ENCODE results near the gene SWT1.
"Not testable (repeated sequence)": the region's sequence is repeated elsewhere in the genome, so short reads cannot be mapped to it uniquely, and the experiment has no call there.

SWT1 gene

DNA sequence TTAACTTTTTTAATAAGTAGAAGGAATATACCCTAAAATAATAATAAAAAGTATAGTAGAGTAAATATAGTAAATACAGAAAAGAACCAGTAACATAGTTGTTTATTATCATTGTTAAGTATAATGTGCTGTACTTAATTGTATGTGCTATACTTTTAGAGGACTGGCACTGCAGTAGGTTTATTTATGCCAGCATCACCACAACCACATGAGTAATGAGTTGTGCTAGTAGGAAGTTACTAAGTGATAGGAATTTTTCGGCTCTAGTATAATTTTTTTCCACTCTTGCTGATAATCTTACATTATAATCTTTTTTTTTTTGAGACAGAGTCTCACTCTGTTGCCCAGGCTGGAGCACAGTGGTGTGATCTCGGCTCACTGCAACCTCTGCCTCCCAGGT lies 88.5 kb downstream of the SWT1 start:
- DNase-seq (ENCODE audit: extremely low read depth in 1 of 2, low read depth in 1 of 2) = no peak

DNA sequence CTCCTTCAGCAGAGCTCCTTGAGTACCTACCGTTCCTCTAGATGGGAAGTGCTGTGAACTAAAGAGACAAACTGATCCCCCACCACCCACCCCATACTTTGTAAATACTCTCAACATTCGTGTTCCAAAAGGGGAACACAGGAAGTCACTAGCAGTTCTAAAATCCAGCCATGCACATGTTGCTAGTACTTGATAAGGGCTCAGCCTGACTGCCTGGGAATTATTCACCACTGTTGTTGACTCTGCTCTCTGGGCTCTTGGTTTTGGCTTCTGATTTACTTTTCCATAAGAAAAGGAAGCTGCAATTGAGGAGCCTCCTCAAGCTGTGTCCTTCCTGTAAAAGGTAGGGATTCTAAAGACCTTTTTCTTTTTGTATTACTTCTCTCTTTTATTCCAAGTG lies 92.6 kb downstream of the SWT1 start:
- no peak for DNase-seq (ENCODE audit: extremely low read depth in 1 of 2, low read depth in 1 of 2)

DNA sequence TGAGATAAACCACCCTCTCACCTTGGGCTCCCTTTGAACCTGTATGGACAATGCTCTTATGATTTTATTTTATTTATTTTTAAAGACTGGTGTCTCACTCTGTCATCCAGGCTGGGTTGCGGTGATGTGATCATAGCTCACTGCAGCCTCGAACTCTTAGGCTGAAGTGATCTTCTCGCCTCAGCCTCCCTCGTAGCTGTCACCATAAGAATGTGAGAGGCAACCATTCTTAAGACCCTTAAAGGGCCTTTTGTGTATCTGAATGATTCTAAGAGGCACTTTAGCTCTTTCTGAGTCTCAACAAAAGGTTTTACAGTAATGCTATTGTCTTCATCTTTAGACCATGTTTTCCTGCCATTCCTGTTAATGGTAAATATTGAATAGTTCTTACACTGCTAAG lies 93.1 kb downstream of the SWT1 start:
- DNase-seq (ENCODE audit: extremely low read depth in 1 of 2, low read depth in 1 of 2) = no peak

DNA sequence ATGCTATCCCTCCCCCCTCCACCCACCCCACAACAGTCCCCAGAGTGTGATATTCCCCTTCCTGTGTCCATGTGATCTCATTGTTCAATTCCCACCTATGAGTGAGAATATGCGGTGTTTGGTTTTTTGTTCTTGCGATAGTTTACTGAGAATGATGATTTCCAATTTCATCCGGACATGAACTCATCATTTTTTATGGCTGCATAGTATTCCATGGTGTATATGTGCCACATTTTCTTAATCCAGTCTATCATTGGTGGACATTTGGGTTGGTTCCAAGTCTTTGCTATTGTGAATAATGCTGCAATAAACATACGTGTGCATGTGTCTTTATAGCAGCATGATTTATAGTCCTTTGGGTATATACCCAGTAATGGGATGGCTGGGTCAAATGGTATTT lies 95.0 kb downstream of the SWT1 start:
- not testable (repeated sequence) for DNase-seq (ENCODE audit: extremely low read depth in 1 of 2, low read depth in 1 of 2)

DNA sequence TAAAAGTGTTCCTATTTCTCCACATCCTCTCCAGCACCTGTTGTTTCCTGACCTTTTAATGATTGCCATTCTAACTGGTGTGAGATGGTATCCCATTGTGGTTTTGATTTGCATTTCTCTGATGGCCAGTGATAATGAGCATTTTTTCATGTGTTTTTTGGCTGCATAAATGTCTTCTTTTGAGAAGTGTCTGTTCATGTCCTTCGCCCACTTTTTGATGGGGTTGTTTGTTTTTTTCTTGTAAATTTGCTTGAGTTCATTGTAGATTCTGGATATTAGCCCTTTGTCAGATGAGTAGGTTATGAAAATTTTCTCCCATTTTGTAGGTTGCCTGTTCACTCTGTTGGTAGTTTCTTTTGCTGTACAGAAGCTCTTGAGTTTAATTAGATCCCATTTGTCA lies 95.4 kb downstream of the SWT1 start:
- not testable (repeated sequence) for DNase-seq (ENCODE audit: extremely low read depth in 1 of 2, low read depth in 1 of 2)

DNA sequence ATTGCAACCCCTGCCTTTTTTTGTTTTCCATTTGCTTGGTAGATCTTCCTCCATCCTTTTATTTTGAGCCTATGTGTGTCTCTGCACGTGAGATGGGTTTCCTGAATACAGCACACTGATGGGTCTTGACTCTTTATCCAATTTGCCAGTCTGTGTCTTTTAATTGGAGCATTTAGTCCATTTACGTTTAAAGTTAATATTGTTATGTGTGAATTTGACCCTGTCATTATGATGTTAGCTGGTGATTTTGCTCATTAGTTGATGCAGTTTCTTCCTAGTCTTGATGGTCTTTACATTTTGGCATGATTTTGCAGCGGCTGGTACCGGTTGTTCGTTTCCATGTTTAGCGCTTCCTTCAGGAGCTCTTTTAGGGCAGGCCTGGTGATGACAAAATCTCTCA lies 98.6 kb downstream of the SWT1 start:
- DNase-seq (ENCODE audit: extremely low read depth in 1 of 2, low read depth in 1 of 2) = not testable (repeated sequence)

DNA sequence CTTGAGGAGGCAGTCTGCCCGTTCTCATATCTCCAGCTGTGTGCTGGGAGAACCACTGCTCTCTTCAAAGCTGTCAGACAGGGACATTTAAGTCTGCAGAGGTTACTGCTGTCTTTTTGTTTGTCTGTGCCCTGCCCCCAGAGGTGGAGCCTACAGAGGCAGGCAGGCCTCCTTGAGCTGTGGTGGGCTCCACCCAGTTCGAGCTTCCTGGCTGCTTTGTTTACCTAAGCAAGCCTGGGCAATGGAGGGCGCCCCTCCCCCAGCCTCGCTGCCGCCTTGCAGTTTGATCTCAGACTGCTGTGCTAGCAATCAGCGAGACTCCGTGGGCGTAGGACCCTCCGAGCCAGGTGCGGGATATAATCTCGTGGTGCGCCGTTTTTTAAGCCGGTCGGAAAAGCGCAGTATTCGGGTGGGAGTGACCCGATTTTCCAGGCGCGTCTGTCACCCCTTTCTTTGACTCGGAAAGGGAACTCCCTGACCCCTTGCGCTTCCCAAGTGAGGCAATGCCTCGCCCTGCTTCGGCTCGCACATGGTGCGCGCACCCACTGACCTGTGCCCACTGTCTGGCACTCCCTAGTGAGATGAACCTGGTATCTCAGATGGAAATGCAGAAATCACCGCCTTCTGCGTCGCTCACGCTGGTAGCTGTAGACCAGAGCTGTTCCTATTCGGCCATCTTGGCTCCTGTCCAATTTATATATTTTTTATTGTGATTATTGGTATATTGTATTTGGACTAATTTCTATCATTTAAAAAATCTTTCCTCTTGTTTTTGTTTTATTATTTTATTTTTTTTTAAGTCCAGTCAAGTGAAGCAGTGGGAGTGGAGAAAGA lies 100.4 kb downstream of the SWT1 start:
- DNase-seq (ENCODE audit: extremely low read depth in 1 of 2, low read depth in 1 of 2) = not testable (repeated sequence)

DNA sequence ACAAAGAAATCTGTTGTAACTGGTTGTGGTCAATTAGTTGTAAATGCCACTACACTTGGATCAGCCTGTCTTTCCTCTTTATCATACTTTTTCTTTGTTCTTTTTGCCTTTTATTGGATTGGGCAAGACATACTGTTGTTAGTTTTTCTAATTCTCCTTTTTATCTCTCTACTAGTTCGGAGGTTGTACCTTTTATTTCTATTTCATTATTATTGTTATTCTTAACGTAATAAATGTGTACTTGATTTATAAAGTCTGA lies 100.9 kb downstream of the SWT1 start:
- DNase-seq (ENCODE audit: extremely low read depth in 1 of 2, low read depth in 1 of 2) = no peak

DNA sequence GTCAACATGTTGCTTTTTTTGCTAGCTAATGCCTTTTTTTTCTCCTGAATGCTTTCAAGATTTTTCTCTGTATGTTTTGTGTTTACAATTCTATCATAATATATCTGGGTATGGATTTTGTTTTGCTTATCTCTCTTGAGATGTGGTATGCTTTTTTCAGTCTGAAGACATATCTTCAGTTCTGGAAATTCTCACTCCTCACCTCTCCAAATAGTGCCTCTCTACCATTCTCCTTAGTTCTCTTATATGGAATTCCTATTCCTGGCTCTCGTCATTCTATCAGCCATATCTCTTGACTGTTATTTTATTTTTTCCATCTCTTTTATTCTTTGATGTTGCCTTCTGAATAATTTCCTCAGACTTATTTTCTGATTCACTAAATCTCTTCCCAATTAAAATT lies 101.7 kb downstream of the SWT1 start:
- DNase-seq (ENCODE audit: extremely low read depth in 1 of 2, low read depth in 1 of 2) = no peak

DNA sequence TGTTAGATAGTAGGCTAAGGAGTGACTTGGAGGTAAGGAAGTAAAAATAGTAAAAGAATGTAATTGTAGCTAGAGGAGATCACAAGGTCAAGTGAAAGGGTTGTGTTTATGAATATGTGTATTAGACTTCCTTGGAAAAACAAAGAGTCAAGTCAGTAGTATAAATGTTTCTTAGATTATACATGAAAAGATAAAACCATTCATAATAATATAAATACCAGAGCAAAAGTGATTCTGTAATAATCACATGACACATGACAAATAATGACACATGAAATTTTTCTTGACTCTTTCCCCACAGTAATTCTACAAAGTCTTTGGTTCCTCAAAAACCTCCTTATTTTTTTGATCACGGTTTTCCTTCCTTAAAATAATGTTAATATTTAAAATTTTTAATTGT lies 103.6 kb downstream of the SWT1 start:
- DNase-seq (ENCODE audit: extremely low read depth in 1 of 2, low read depth in 1 of 2) = no peak

DNA sequence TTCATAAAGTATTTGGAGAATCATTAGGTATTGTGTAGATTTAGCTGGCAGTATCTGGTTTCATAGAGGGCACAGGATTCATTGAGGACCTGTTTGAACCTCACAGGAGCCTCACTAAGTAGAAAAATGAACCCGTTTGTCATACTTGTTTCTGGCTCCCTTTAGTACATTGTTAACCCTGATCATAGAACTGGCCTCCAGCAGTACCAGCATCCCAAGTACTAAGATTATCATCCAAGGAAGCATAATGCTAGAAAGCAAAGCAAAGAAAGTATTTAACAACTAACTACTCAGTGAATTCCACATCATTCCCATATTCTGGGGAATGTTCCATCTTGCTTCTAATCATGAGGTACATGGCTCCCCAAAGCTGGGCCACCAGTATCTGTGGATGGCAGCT lies 105.2 kb downstream of the SWT1 start:
- DNase-seq (ENCODE audit: extremely low read depth in 1 of 2, low read depth in 1 of 2) = no peak

DNA sequence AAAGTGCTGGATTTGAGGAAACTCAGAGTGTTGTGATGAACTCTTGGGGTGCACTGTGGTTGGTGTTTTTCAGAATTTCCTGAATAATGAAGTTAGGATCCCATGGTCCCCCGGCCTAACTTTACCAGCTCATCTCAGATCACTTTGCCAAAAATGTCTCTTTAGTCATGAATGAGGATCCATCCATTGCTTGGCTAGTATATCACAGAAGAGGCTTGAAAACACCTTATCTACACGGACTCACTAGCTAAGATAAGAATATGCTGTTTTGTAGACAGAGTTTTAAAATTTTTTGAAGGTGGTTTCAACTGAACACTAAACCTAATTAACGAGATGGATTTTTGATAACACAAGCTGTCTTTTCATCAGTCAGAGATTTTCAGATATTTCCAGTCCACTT lies 106.3 kb downstream of the SWT1 start:
- no peak for DNase-seq (ENCODE audit: extremely low read depth in 1 of 2, low read depth in 1 of 2)

DNA sequence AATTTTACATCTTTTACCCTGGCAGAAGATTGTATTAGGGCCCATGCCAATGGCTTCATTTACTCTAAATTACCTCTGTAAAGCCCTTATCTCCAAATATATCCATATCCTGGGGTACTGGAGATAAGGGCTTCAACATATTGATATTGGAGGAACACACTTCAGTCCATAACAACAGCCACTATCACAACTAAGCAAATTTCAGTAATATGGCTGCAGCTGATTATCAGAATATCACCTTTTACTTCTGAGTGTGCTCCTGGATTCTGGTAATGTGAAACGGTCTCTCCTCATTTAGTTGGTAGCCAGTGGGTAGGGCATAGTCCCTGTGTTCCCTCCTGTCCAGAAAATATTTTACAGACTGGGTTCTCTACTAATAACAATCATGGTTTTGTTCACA lies 106.8 kb downstream of the SWT1 start:
- DNase-seq (ENCODE audit: extremely low read depth in 1 of 2, low read depth in 1 of 2) = no peak

DNA sequence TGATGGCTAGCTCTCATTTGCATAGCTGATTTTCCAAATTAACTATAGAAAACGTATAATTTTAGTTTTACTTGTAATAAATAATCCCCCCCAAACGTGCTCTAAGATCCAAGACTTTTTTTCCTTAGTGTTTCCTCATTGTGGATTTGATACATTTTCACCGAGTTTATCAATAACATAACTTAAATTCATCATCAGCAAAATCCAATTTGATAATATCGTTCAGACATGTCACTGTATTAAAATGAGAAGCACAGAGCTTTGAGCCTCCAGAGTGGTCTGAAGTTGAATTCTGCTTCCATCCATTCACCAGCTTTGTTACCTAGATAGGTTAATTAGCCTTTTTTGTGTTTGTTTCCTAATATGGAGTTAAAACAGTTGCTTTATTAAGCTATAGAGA lies 108.3 kb downstream of the SWT1 start:
- DNase-seq (ENCODE audit: extremely low read depth in 1 of 2, low read depth in 1 of 2) = no peak

DNA sequence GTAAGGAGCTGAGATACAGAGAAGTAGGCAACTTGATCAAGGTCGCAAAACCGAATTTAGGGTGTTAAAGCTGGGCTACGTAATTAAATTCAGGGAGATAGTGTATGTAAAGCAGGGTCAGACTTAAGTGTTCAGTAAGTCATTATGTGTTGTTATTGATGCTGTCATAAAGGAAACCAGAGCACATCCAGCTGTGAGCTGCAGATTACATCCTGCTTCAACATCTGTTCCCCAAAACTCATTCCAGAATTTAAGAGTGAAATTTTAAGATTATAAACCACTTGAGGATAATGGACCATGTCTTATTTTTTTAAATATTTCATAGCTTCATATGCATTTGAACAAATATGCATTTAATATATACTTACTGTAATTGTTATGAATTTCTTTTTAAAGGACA lies 110.3 kb downstream of the SWT1 start:
- no peak for DNase-seq (ENCODE audit: extremely low read depth in 1 of 2, low read depth in 1 of 2)

DNA sequence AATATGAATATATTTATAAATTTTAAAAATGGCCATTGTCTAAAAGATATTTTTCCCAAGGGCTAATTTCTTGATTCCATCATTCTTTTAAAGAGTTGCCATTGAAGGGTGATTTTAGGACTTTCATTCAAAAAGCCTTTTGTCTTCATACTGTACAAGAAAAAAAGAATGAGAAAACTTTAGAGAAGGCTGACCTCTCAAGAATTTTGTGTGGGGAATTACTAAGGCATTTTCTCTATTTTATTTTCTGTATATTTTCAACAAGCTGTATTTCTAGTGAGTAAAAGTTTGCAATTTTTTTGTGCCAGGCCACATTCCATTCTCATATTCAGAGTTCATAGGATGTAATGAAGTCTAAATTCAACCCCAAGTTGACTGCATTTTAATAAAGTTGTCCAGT lies 110.7 kb downstream of the SWT1 start:
- DNase-seq (ENCODE audit: extremely low read depth in 1 of 2, low read depth in 1 of 2) = no peak

DNA sequence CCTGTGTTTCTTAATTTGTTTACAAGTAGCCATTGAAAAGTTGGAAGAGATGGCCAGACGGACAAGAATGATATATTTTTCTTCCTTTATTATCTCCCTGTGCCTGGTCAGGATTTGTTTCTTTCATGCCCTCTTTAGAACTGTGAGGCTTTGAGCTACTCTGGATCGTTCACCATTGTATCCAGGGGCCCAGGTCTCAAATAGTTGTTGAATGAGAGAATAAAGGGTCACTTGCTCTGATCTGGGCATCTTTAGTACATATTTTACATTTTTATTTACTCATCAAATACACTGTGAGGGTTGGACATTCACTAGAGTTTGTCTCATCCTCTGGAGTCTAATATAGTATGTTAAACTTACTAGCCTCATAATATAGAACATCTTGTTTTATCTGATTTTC lies 111.4 kb downstream of the SWT1 start:
- DNase-seq (ENCODE audit: extremely low read depth in 1 of 2, low read depth in 1 of 2) = no peak

DNA sequence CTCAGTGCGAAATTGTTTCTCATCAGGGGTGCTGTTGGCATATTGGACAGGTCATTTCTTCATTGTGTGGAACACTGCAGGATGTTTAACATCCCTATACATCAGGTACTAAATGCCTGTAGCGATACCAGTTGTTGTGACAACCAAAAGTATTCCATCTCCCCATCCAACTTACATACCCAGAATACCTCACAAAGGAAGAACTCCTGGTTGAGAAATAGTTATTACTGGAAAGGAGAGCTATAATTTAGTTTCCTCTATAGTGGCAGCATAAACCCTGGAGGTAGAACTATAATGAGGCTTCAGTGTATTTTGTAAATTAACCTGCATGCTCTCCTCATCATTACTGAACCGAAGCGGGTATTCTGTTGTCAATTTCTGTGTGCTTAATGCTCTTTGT lies 115.0 kb downstream of the SWT1 start:
- DNase-seq (ENCODE audit: extremely low read depth in 1 of 2, low read depth in 1 of 2) = no peak

DNA sequence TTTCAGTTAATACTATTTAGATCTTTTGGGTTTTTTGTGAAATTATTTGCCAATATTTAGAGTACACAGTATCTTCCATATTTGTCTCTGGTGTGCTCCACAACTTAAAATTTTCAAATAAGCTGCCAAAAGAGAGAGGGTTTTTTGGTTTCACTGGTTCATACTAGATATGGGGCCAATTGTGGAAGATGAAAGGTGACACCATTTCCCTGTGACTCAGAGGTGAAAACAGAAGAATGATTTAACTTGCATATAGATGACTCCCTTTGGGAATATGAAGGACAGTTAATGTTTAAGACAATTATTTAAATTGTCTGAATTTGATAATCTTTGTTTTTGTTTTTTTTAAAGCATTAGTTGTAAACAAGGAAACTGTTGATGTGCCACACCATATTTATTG lies 122.6 kb downstream of the SWT1 start:
- no peak for DNase-seq (ENCODE audit: extremely low read depth in 1 of 2, low read depth in 1 of 2)

DNA sequence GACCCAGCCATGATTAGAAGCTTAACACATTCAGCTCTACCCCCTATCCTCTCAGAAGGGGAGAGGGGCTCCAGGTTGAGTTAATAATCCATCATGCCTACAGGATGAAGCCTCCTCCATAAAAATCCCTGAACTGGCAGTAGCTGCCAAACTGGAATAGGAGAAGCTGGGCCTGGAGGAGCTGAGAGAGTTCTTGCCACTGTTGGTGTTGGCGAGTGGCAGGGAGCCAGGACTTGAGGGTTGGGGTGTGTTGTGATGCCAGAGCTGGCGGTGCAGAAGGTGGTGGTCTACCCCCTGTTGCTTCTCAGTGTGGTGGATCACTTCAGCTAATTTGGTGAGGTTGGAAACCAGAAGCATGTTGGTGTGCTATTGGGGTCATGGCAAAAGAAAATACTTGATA lies 123.6 kb downstream of the SWT1 start:
- DNase-seq (ENCODE audit: extremely low read depth in 1 of 2, low read depth in 1 of 2) = no peak

DNA sequence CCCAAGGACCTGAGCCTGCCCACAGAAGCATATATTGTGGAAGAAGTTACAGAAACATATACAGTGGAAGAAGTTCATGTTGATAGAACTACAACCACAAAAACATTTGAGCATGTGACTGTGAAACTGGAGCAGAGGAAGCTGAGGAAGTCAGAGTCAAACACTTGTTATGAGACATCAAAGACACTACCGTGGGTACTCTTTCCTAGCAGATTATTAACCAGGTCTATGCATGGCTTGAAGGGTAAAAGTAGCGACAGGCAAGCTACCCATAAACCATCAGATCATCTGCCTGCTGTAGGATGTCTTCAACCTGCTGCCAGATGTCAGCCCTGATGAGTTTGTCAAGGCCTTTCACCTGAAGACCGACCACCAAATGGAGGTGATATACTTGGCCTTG lies 124.3 kb downstream of the SWT1 start:
- no peak for DNase-seq (ENCODE audit: extremely low read depth in 1 of 2, low read depth in 1 of 2)

DNA sequence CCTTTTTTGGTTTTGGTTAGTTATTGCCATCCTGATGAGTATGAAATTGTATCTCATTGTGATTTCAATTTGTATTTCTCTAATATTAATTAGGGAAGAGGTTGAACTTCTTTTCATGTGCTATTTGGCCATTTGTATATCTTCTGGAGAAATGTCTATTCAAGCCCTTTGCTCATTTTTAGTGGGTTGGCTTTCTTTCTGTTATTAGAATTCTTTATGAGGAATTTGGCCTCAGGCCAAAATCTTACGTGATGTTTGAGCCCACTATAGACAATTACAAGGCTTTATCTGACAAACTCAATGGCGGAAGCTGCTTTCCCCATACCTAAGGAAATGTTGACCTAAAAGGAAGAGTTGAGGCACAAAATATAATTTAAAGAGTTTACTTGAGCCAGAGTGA lies 127.1 kb downstream of the SWT1 start:
- DNase-seq (ENCODE audit: extremely low read depth in 1 of 2, low read depth in 1 of 2) = no peak

DNA sequence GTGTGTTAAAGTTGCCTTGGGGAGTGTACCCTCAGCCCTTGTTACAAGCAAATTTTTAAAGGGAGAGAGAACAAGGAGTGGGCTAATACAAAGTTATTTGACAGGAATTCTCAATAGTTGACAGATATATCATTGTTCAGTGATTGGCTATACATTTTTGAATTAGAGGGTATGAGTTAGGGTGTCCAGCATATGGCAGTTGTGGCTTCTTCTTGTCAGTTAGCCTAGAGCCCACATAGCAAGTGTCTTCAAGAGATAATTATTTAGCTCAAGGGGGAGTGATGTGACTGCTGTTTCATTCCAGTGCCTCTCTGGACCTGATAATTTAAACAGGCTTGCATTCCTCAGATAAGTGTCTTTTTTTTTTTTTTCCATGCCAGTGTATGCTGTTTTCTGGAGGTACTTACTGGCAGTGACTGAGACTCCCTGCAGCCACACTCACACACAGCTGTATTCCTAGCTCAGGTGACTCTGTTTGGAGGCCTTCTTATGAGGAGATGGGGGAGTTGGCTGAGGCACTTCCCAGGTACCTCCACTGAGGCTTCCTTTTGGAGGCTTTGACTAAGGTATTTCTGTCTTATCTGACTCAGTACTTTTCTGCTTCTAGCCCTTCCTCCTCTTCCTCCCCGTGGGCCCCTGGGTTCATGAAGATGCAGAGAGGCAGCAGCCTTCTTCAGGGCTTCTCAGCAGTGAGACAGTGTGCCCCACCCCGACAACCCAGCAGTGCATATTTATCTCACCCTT lies 127.7 kb downstream of the SWT1 start:
- DNase-seq (ENCODE audit: extremely low read depth in 1 of 2, low read depth in 1 of 2) = no peak

All from stimulated activated CD8-positive, alpha-beta memory T cell treated with anti-CD3 and anti-CD28 coated beads, Interleukin-7, amount 100 ng/mL, for 48 hours (primary cell).